C4-2B (cell line): ENCODE measurements around the gene RMRP.
"Not testable (repeated sequence)": the region's sequence is repeated elsewhere in the genome, so short reads cannot be mapped to it uniquely, and the experiment has no call there.

ENCODE experiments used
- ZFX ChIP-seq: fragments of 450-650 bp; IDR thresholded peaks from 2 replicates; pipeline ENCODE4 v1.6.1; 2017
- TF ChIP-seq, protein P1 (sequence below): fragments of 450-650 bp; conservative IDR thresholded peaks from 2 replicates; pipeline ENCODE4 v1.5.1; 2017; ENCODE audit warnings: mild to moderate bottlenecking

DNA sequence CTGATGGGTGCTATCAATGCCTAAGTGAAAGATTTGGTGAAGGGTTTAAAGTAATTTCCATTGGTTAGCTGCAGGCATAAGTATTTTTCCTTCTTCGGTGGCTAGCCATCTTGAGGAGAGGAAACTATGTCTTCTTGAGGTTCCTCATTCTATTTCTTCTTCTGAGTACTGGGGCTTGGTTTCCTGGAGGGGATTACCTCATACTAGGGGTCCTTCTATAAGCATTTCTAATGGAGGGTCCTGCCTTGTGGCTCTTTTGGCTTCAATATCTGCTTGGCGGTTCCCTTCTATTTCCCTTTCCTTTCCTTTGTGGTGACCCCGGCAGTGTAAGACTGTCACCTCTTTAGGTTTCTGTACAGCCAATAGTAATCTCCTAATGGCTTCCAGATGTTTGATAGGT lies 16.3 kb downstream of the RMRP start:
- TF ChIP-seq, protein P1, sequence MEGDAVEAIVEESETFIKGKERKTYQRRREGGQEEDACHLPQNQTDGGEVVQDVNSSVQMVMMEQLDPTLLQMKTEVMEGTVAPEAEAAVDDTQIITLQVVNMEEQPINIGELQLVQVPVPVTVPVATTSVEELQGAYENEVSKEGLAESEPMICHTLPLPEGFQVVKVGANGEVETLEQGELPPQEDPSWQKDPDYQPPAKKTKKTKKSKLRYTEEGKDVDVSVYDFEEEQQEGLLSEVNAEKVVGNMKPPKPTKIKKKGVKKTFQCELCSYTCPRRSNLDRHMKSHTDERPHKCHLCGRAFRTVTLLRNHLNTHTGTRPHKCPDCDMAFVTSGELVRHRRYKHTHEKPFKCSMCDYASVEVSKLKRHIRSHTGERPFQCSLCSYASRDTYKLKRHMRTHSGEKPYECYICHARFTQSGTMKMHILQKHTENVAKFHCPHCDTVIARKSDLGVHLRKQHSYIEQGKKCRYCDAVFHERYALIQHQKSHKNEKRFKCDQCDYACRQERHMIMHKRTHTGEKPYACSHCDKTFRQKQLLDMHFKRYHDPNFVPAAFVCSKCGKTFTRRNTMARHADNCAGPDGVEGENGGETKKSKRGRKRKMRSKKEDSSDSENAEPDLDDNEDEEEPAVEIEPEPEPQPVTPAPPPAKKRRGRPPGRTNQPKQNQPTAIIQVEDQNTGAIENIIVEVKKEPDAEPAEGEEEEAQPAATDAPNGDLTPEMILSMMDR = not testable (repeated sequence)
- TF ChIP-seq ZFX = not testable (repeated sequence)
